ENCODE results near the gene DPP4.

GRCh38 chr2:162056796-162057399 is 17.1 kb downstream of the DPP4 start:
- no peak for TF ChIP-seq CTCF (conservative IDR thresholded peaks at IDR 0.05; ENCODE audit: low read length)
- no peak for TF ChIP-seq EZH2phosphoT487 (IDR thresholded peaks at IDR 0.05; ENCODE audit: borderline replicate concordance, low read depth, low read length)

All from OCI-LY7 (cell line).